T-helper 2 cell (primary cell): ENCODE measurements around the gene PROB1.
"Not testable (repeated sequence)": the region's sequence is repeated elsewhere in the genome, so short reads cannot be mapped to it uniquely, and the experiment has no call there.

Experiments used
- DNase-seq, 5 experiments: peaks; one replicate each; pipeline versions ENCODE4 v3.0.0 to v3.0.0-alpha.2; 2012 to 2022

The PROB1 gene

GRCh38 chr5:139392324-139392677 is 2.6 kb downstream of the PROB1 start:
- DNase-seq = no peak

- DNase-seq = peak in 1 of 5 experiments; percentile 71
Measured at GRCh38 chr5:139391570-139392323, 3.2 kb downstream of the PROB1 start.

GRCh38 chr5:139390639-139391569 is 4.0 kb downstream of the PROB1 start:
- no peak for DNase-seq

- peak in 2 of 5 experiments; percentile 83 to 97 for DNase-seq
Measured at GRCh38 chr5:139389701-139390638, 4.9 kb downstream of the PROB1 start, which contains the start of gene MZB1. Gene MZB1 (minus strand): TSS chr5:139389913. CDS start chr5:139389856, 57 bp downstream.

- DNase-seq = no peak
Measured at GRCh38 chr5:139388198-139388821, 6.6 kb downstream of the PROB1 start.

GRCh38 chr5:139387611-139388197 is 7.2 kb downstream of the PROB1 start:
- DNase-seq = no peak

- DNase-seq = not testable (repeated sequence)
Measured at GRCh38 chr5:139386956-139387355, 7.9 kb downstream of the PROB1 start.

GRCh38 chr5:139386050-139386438 is 8.9 kb downstream of the PROB1 start:
- no peak for DNase-seq

- peak in 1 of 5 experiments; percentile 56 for DNase-seq
Measured at GRCh38 chr5:139385061-139386049, 9.5 kb downstream of the PROB1 start.

GRCh38 chr5:139384591-139385051 is 10.3 kb downstream of the PROB1 start:
- no peak for DNase-seq

- DNase-seq = no peak
Measured at GRCh38 chr5:139383993-139384590, 10.8 kb downstream of the PROB1 start.

GRCh38 chr5:139383275-139383992 is 11.5 kb downstream of the PROB1 start, which contains the start of gene SLC23A1:
Gene SLC23A1 (minus strand): TSS chr5:139383297. CDS start chr5:139383253, 44 bp downstream.
- no peak for DNase-seq

- no peak for DNase-seq
Measured at GRCh38 chr5:139382807-139383206, 12.1 kb downstream of the PROB1 start.

GRCh38 chr5:139381837-139382761 is 12.8 kb downstream of the PROB1 start:
- DNase-seq = no peak

GRCh38 chr5:139379626-139380449 is 15.1 kb downstream of the PROB1 start:
- DNase-seq = no peak

GRCh38 chr5:139378941-139379361 is 16.0 kb downstream of the PROB1 start:
- DNase-seq = no peak
